Measurements from ENCODE around the gene IL13.
"Not testable (repeated sequence)": the region's sequence is repeated elsewhere in the genome, so short reads cannot be mapped to it uniquely, and the experiment has no call there.

IL13 gene
- 0 to 0.77 (median 0) reads per million in 17 experiments for total RNA-seq

- no peak for DNase-seq
These were observed at the start of gene IL13 for GRCh38 chr5:132657676-132658380. Gene IL13 (plus strand): TSS chr5:132658173. CDS start chr5:132658187, 14 bp downstream.

DNA sequence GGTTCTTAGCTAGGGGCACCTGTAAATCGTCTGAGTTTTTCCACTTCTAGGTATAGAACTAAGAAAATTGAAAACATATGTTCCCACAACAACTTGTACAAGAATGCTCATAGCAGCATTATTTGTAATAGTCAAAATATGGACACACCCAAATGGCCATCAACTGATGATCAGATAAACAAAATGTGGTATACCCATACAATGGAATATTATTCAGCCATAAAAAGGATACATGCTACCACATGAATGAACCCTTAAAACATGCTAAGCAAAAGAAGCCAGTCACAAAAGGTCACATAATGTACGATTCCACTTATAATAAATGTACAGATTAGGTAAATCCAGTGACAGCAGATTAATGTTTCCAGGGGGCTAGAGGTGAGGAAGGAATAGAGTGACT, 46.0 kb upstream of the IL13 start:
- DNase-seq: no peak

DNA sequence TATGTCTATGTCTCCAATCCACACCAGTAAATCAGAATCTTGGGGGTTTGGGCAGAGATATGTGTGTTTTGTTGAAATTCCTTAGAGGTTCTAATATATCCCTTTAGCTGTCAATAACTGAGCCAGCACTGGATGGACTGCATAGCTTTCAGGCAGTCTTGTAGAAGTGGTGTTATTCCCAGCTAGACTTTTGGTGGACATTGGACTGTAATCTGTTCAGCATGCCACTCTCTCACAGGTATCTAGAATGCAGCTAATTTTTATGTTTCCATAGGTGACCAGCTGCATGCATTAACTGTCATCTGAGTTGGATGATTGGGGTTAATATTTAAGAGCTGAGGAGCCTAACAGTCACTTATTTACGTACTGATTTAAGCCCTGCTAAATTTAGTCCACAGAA, 45.1 kb upstream of the IL13 start:
- no peak for DNase-seq

DNA sequence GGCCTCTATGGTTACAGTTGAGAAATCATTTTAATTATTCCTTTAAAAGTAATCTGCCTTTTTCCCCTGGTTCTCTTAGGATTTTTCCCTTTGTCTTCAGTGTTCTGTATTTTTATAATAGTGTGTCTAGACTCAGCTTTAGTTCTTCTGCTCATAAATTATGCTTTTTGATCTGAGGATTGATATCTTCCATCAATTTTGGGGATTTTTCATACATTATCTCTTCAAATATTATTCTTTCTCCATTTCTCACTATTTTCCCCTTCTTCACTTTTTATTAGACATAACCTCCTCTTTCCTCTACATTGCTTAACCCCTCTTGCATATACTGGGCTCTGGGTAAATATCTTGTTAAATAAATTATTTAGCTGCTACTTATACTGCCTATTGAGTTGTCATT, 36.3 kb upstream of the IL13 start:
- DNase-seq: no peak

GRCh38 chr5:132622608-132623007, 35.4 kb upstream of the IL13 start:
- DNase-seq: no peak

- DNase-seq: no peak
These were observed 30.5 kb upstream of the IL13 start for GRCh38 chr5:132627470-132627869.

GRCh38 chr5:132628814-132629213, 29.2 kb upstream of the IL13 start:
- no peak for DNase-seq

- DNase-seq: no peak
These were observed 28.6 kb upstream of the IL13 start for GRCh38 chr5:132629230-132629944.

- not testable (repeated sequence) for DNase-seq
These were observed 24.4 kb upstream of the IL13 start for GRCh38 chr5:132633587-132633986.

- DNase-seq: no peak
These were observed 22.1 kb upstream of the IL13 start for GRCh38 chr5:132635873-132636272.

DNA sequence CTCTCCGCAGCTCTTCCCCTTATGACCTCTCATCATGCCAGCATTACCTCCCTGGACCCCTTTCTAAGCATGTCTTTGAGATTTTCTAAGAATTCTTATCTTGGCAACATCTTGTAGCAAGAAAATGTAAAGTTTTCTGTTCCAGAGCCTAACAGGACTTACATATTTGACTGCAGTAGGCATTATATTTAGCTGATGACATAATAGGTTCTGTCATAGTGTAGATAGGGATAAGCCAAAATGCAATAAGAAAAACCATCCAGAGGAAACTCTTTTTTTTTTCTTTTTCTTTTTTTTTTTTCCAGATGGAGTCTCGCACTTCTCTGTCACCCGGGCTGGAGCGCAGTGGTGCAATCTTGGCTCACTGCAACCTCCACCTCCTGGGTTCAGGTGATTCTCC, 20.7 kb upstream of the IL13 start:
- DNase-seq: no peak

DNA sequence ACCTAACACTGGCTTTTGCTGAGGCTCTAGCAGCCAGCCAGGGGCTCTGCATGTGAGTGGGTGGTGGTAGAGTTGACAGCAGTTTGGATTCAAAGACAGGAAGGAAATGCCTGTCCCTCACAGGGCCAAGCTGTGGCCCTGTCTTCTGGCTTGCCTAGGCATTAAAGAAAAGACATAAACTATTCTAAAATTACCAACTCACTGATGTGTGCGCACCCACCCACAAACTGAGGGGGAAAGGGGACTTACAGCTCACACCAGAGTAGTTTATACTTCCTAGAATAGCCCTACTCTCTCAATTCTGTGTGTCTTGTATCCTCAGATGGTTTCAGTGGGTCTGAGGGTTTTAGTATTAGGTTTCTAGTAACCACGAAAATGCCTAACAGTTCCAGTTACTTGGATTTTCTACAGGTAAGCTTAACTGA, 18.3 kb upstream of the IL13 start:
- no peak for DNase-seq

DNA sequence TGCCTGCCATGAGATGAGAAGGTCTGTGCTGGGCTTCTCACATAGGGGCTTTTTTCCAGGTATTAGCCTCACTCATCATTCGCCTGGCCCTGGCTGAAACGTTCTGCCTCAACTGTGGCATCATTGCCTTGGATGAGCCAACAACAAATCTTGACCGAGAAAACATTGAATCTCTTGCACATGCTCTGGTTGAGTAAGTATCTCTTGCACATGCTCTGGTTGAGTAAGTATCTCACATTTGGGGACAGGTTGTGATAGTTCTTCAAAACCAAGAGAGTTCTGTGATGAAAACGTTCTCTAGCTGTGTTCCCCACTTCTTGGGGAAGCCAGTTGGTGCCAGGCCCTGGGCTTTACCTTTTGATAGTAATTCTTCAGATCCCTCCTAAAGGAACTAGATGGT, 17.4 kb upstream of the IL13 start:
- DNase-seq: no peak

- peak in 2 of 4 experiments; percentile 4 to 14 for DNase-seq
These were observed 16.7 kb upstream of the IL13 start for GRCh38 chr5:132641241-132641723.

DNA sequence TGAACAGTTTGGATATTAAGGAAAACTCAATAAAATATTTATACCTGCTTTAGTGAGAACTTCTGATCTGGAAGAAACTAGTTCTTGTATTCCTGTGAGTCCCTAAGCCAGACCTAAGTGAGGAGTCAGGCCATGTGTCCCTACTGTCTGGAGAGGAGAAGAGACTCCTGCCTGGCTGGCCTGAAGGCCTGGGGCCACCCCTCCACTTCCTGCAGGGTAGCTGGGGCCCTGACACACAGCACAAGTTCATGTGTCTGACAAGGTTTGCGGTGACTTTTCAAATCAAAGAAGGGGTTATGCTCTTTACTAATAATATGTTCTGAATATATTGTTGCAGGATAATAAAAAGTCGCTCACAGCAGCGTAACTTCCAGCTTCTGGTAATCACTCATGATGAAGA, 16.1 kb upstream of the IL13 start:
- DNase-seq: no peak

DNA sequence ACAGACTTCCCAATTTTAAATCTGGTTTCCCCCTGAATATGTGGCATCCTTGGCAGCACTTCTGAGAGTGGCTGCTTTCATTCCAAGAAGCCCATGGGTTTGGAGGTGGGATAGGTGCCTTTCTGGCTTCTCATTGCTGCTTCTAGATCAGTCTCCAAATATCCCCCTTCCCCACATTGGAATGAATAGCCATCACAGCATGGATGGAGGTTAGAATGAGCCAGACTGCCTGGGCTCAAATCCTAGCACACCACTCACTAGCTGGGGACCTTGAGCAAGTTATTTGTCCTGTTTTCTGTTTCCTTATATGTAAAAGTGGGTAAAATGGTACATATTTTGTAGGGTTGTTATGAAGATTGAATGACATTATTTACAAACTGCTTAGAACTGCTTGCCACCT, 13.8 kb upstream of the IL13 start:
- no peak for DNase-seq

GRCh38 chr5:132646583-132647266, 11.2 kb upstream of the IL13 start:
- no peak for DNase-seq

- DNase-seq: no peak
These were observed 10.5 kb upstream of the IL13 start for GRCh38 chr5:132647473-132647872.

GRCh38 chr5:132648355-132648754, 9.6 kb upstream of the IL13 start:
- no peak for DNase-seq

GRCh38 chr5:132651838-132652469, 6.0 kb upstream of the IL13 start:
- DNase-seq: no peak

DNA sequence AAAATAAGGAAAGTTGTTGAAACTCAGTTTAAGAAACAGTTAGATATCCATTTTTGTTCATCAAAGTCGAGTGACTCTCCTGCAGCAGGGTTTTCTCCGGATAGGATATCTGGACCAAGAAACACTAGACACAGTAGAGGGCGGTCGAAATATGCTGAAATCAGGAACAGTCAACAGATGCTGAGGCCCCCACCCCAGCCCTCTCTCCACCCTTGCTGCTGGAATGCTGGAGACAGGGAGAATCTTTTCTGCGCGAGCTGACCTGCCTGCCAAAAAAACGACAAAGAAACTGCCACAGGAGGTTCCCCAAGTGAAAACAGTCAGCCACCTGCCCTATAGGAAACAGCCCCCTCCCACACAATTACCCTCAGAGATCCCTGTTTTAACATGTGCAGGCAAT, 4.3 kb upstream of the IL13 start:
- DNase-seq: no peak

- peak in 3 of 4 experiments; percentile 4 to 22 (median 6) for DNase-seq
These were observed 1.9 kb upstream of the IL13 start for GRCh38 chr5:132655821-132656773.

Measured in suppressor macrophage (primary cell).